PC-9 (cell line): Measurements from ENCODE around the gene SCAP.

Experiments
- CTCF ChIP-seq: fragments of 200-600 bp; sonication (generic); conservative IDR thresholded peaks from 2 replicates; pipeline ENCODE4 v1.6.1; 2017; ENCODE audit warnings: mixed run types, antibody characterized with exemption, mild to moderate bottlenecking, moderate library complexity
- EZH2 ChIP-seq: fragments of 200-600 bp; sonication (generic); IDR thresholded peaks from 2 replicates; pipeline ENCODE4 v1.8.0; 2017; ENCODE audit warnings: antibody characterized with exemption, low read depth

GRCh38 chr3:47399531-47400270, 76.0 kb downstream of the SCAP start:
- TF ChIP-seq CTCF (no peak), EZH2 (no peak)
